DND-41 (cell line): ENCODE results near the gene GSAP.

Experiments used
- CTCF ChIP-seq: IDR thresholded peaks from 2 replicates; pipeline ENCODE4 v1.5.1; 2012; ENCODE audit warnings: borderline replicate concordance, low read length, moderate library complexity, mild to moderate bottlenecking; ENCODE audit not compliant: poor library complexity, severe bottlenecking; ENCODE audit errors: extremely low read depth
- EZH2 ChIP-seq: IDR thresholded peaks from 3 replicates; pipeline ENCODE4 v1.6.1; 2012; ENCODE audit warnings: borderline replicate concordance, low read depth, mild to moderate bottlenecking, moderate library complexity, low read length, inconsistent platforms; ENCODE audit not compliant: severe bottlenecking

GRCh38 chr7:77422500-77422899, 6.4 kb upstream of the GSAP start:
- TF ChIP-seq CTCF (no peak), EZH2 (no peak)
